Hepatocyte (in vitro differentiated cells): ENCODE data around the gene TCF4. TPM values are rescaled to one million over a fixed set of nuclear protein-coding genes. Genes with fewer than 3 reads are reported as not detected.
A peak's percentile ranks its signal among the peaks of the same experiment; 100 is the strongest.

ENCODE experiments used
- DNase-seq: peaks from one replicate; pipeline ENCODE4 v3.0.0-alpha.2; 2016; ENCODE audit warnings: low spot score
- H2AFZ ChIP-seq: fragments of 200-600 bp; sonication (generic); 2 replicates; pipeline ENCODE4 v1.6.0; 2016; ENCODE audit warnings: antibody characterized with exemption, mild to moderate bottlenecking
- H3K27ac ChIP-seq: fragments of 200-600 bp; sonication (generic); 2 replicates; pipeline ENCODE4 v1.5.1; 2016; ENCODE audit warnings: mild to moderate bottlenecking
- H3K27me3 ChIP-seq: fragments of 200-600 bp; sonication (generic); 2 replicates; pipeline ENCODE4 v1.6.1; 2016
- H3K36me3 ChIP-seq: fragments of 200-600 bp; sonication (generic); replicated peaks from 2 replicates; pipeline ENCODE4 v1.5.1; 2016; ENCODE audit warnings: low read depth; ENCODE audit not compliant: insufficient read depth
- H3K4me1 ChIP-seq: fragments of 200-600 bp; sonication (generic); 2 replicates; pipeline ENCODE4 v1.5.1; 2016; ENCODE audit warnings: mild to moderate bottlenecking, moderate library complexity; ENCODE audit not compliant: insufficient read depth
- H3K4me2 ChIP-seq: fragments of 200-600 bp; sonication (generic); 2 replicates; pipeline ENCODE4 v1.6.0; 2016
- H3K4me3 ChIP-seq: fragments of 200-600 bp; sonication (generic); 2 replicates; pipeline ENCODE4 v1.5.1; 2016; ENCODE audit warnings: mild to moderate bottlenecking
- H3K79me2 ChIP-seq: fragments of 200-600 bp; sonication (generic); 2 replicates; pipeline ENCODE4 v1.6.0; 2017; ENCODE audit warnings: mild to moderate bottlenecking
- H3K9me2 ChIP-seq: fragments of 200-600 bp; sonication (generic); replicated peaks from 2 replicates; pipeline ENCODE4 v1.6.0; 2017; ENCODE audit warnings: mild to moderate bottlenecking; ENCODE audit not compliant: insufficient read depth
- H3K9me3 ChIP-seq: fragments of 200-600 bp; sonication (generic); 2 replicates; pipeline ENCODE4 v1.5.1; 2016; ENCODE audit warnings: low read depth, mild to moderate bottlenecking
- H4K20me1 ChIP-seq: fragments of 200-600 bp; sonication (generic); 2 replicates; pipeline ENCODE4 v1.6.0; 2016; ENCODE audit warnings: mild to moderate bottlenecking; ENCODE audit not compliant: insufficient read depth, poor library complexity, severe bottlenecking
- CTCF ChIP-seq: fragments of 200-600 bp; sonication (generic); IDR thresholded peaks from 2 replicates; pipeline ENCODE4 v1.5.1; 2016; ENCODE audit warnings: antibody characterized with exemption, mild to moderate bottlenecking; ENCODE audit not compliant: poor library complexity
- EZH2 ChIP-seq: fragments of 200-600 bp; sonication (generic); IDR thresholded peaks from 2 replicates; pipeline ENCODE4 v1.6.1; 2016; ENCODE audit warnings: antibody characterized with exemption, mild to moderate bottlenecking, borderline replicate concordance
- EZH2phosphoT487 ChIP-seq: fragments of 200-600 bp; sonication (generic); IDR thresholded peaks from one replicate; pipeline ENCODE4 v1.6.1; 2018; ENCODE audit warnings: antibody characterized with exemption, mild to moderate bottlenecking, low read depth, moderate library complexity; ENCODE audit not compliant: unreplicated experiment, severe bottlenecking
- WGBS: methylation state at CpG from one replicate; pipeline ENCODE4 v1.1.6; 2016; ENCODE audit warnings: low lambda C conversion rate; ENCODE audit errors: missing lambda C conversion rate; 5-methylcytosine and 5-hydroxymethylcytosine counted together
- polyA plus RNA-seq: library from polyadenylated mRNA; unstranded; fragments of >200 nt; fragmentation: Nextera tagmentation; extraction: Ambion mirVana; gene quantifications from 2 replicates; pipeline ENCODE4 v1.2.1, GENCODE V29; 2016
- total RNA-seq: library from RNA; depleted of rRNA; stranded (reverse); fragments of >200 nt; gene quantifications from 2 replicates; pipeline ENCODE4 v1.2.3, GENCODE V29; 2014

Gene TCF4
- total and polyA plus RNA-seq, 2 experiments from 2014 or later: 40.5 to 65.2 TPM

- no peaks in the 10 kb centered on the region for H3K9me3 ChIP-seq
- H2AFZ ChIP-seq: no peak overlapping the region
- 65% methylated on average over 2 of the region's 2 CpGs for WGBS
- no peaks in the 10 kb centered on the region for H3K4me1 ChIP-seq
- no peak for DNase-seq
- peaks cover 11% of the 10 kb centered on the region for H3K79me2 ChIP-seq
- H4K20me1 ChIP-seq: no peaks in the 10 kb centered on the region
- H3K27me3 ChIP-seq: no peaks in the 10 kb centered on the region
- H3K9me2 ChIP-seq: no peaks in the 10 kb centered on the region
- no peaks in the 10 kb centered on the region for H3K36me3 ChIP-seq
- H3K4me2 ChIP-seq: no peak overlapping the region
- TF ChIP-seq EZH2phosphoT487 (no peak), CTCF (no peak), EZH2 (no peak)
- no peak overlapping the region for H3K27ac ChIP-seq
- H3K4me3 ChIP-seq: no peak overlapping the region
These were observed 158.0 kb downstream of the TCF4 start for GRCh38 chr18:55430026-55430425.

DNA sequence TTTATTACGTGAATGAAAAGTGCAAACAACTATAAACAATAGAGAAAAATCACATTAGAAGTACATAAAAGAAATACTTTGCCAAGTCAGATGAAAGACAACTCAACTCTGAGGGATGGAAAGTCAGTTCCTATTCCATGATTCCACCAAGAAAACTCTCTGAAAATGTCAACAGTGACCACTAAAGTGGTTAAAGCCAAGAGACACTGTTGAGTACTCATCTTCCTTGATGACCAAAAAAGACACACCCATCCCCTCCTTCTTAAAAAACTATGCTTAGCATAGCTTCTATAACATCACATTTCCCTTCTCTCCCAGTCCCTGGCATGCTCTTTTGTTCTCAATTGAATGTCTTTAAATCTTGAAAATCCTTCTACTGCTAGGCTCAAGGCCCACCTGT is 160.0 kb downstream of the TCF4 start:
- Histone ChIP-seq H3K79me2 (peaks cover 17% of the 10 kb centered on the region), H3K4me2 (no peak overlapping the region), H3K4me3 (no peak overlapping the region), H3K9me2 (no peaks in the 10 kb centered on the region), H3K27ac (no peak overlapping the region), H2AFZ (no peak overlapping the region), H4K20me1 (no peaks in the 10 kb centered on the region), H3K9me3 (no peaks in the 10 kb centered on the region), H3K4me1 (no peaks in the 10 kb centered on the region), H3K27me3 (no peaks in the 10 kb centered on the region), H3K36me3 (no peaks in the 10 kb centered on the region)
- no peak for DNase-seq
- TF ChIP-seq EZH2: no peak
- WGBS: 95% methylated on average over 1 of the region's 1 CpG

DNA sequence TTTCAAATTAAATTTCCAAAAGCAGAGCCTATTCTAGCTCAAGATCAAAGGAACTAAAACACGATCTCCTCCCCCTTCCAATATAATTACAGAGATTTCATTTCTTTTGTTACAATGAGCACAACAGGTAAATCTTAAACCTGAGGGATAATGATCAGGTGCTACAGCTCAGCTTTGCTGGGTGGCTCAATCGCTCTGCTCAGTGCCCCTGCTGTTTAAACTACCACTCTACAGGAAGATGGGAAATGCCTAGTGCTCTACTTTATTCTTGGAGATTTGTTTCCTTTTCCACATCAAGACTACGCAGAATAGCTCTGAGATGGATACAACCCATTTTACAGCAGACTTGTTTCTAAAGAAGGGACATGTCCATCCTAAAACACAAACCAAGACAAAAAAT is 162.3 kb downstream of the TCF4 start:
- H4K20me1 ChIP-seq: no peaks in the 10 kb centered on the region
- DNase-seq: no peak
- no peaks in the 10 kb centered on the region for H3K9me2 ChIP-seq
- H3K4me3 ChIP-seq: no peak overlapping the region
- no peak overlapping the region for H2AFZ ChIP-seq
- TF ChIP-seq CTCF: no peak
- no peak for TF ChIP-seq EZH2phosphoT487
- no peak for TF ChIP-seq EZH2
- 78% methylated on average over 3 of the region's 3 CpGs for WGBS
- H3K36me3 ChIP-seq: no peaks in the 10 kb centered on the region
- H3K79me2 ChIP-seq: peaks cover 17% of the 10 kb centered on the region
- H3K27me3 ChIP-seq: no peaks in the 10 kb centered on the region
- H3K9me3 ChIP-seq: no peaks in the 10 kb centered on the region
- H3K4me2 ChIP-seq: no peak overlapping the region
- no peak overlapping the region for H3K27ac ChIP-seq
- peaks cover 4% of the 10 kb centered on the region for H3K4me1 ChIP-seq

DNA sequence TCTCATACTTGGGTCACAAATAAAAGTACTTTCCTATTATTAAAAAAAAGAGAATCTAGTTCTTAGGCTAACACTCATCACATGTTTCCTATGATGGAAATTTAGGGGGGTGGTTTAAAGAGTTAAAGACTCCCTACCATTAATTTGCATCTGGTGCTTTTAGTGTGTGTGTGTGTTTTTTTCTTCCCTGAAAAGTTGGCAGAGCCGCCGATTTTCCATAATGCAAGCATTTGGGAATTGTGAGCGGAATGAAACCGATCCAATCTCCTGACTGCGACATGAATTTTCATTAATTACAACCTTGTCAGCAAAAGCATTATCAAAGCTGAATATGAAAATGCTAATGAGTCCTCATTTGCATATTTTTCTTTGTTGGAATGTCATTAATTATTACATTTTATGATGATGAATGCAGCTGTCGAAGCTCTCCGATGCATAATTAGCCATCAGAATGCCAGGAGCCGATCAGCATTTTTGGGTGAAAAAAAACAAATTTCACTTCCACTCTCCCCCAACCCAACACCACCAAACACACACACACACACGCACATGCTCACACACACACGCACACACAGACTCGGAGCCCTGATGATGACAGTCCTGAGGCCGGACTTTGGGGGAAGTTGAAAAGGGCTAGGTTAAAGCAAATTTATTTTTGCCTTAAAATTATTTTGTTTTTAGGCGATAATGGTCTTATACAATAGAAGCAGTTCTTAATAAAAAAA is 165.4 kb downstream of the TCF4 start:
- H3K9me3 ChIP-seq: no peaks in the 10 kb centered on the region
- H3K79me2 ChIP-seq: peaks cover 21% of the 10 kb centered on the region
- H3K36me3 ChIP-seq: no peaks in the 10 kb centered on the region
- no peak for DNase-seq
- H3K4me1 ChIP-seq: peaks cover 14% of the 10 kb centered on the region
- no peaks in the 10 kb centered on the region for H4K20me1 ChIP-seq
- TF ChIP-seq EZH2phosphoT487 (no peak), EZH2 (no peak), CTCF (no peak)
- H3K4me3 ChIP-seq: no peak overlapping the region
- no peaks in the 10 kb centered on the region for H3K27me3 ChIP-seq
- no peak overlapping the region for H2AFZ ChIP-seq
- H3K9me2 ChIP-seq: no peaks in the 10 kb centered on the region
- H3K27ac ChIP-seq: peak overlapping the region; percentile 5
- peak overlapping the region; percentile 31 for H3K4me2 ChIP-seq
- 85% methylated on average over 13 of the region's 13 CpGs for WGBS
